Fibroblast of lung (primary cell): ENCODE data around the gene SNAPC5. TPM values are rescaled to one million over a fixed set of nuclear protein-coding genes. Genes with fewer than 3 reads are reported as not detected.
A peak's percentile ranks its signal among the peaks of the same experiment; 100 is the strongest.
"Not testable (repeated sequence)": the region's sequence is repeated elsewhere in the genome, so short reads cannot be mapped to it uniquely, and the experiment has no call there.

Experiments used
- DNase-seq, 2 donors: peaks; one replicate each; pipeline versions ENCODE4 v3.0.0 to v3.0.0-alpha.2; 2010; ENCODE audit warnings: low read depth in 2 of 2
- H2AFZ ChIP-seq: 2 replicates; pipeline ENCODE4 v1.5.1; 2012; ENCODE audit warnings: low read length, control low read depth, inconsistent platforms
- H3K27ac ChIP-seq: 2 replicates; pipeline ENCODE4 v1.5.1; 2011; ENCODE audit warnings: low read length, control low read depth; ENCODE audit not compliant: insufficient read depth
- H3K27me3 ChIP-seq: 2 replicates; pipeline ENCODE4 v1.5.1; 2011; ENCODE audit warnings: mild to moderate bottlenecking, low read length; ENCODE audit not compliant: control insufficient read depth, insufficient read depth
- H3K36me3 ChIP-seq: 2 replicates; pipeline ENCODE4 v1.5.1; 2011; ENCODE audit warnings: low read length; ENCODE audit not compliant: control insufficient read depth, insufficient read depth
- H3K4me1 ChIP-seq: 2 replicates; pipeline ENCODE4 v1.5.1; 2011; ENCODE audit warnings: low read length; ENCODE audit not compliant: control insufficient read depth, insufficient read depth; ENCODE audit errors: extremely low read depth
- H3K4me2 ChIP-seq: 2 replicates; pipeline ENCODE4 v1.5.1; 2011; ENCODE audit warnings: low read length, control low read depth; ENCODE audit not compliant: insufficient read depth; ENCODE audit errors: extremely low read depth
- H3K4me3 ChIP-seq, 4 experiments: fragments of 200-600 bp in 1 of 4; sonication (generic) in 1 of 4; replicated peaks in 1 of 4; 2 replicates each; pipeline ENCODE4 v1.5.1; 2011 to 2016; ENCODE audit warnings: low read length in 4 of 4, low read depth in 3 of 4, mild to moderate bottlenecking in 3 of 4, control low read depth in 2 of 4, inconsistent platforms in 1 of 4, mixed read lengths in 1 of 4; ENCODE audit not compliant: insufficient read depth in 1 of 4; ENCODE audit errors: control extremely low read depth in 1 of 4
- H3K79me2 ChIP-seq: 2 replicates; pipeline ENCODE4 v1.5.1; 2012; ENCODE audit warnings: mild to moderate bottlenecking, low read length, inconsistent platforms; ENCODE audit not compliant: control insufficient read depth, insufficient read depth
- H3K9ac ChIP-seq: 2 replicates; pipeline ENCODE4 v1.5.1; 2011; ENCODE audit warnings: mild to moderate bottlenecking, low read length, control low read depth; ENCODE audit not compliant: insufficient read depth
- H3K9me3 ChIP-seq: 2 replicates; pipeline ENCODE4 v1.5.1; 2012; ENCODE audit warnings: low read depth, low read length; ENCODE audit not compliant: control insufficient read depth, insufficient read depth
- H4K20me1 ChIP-seq: 2 replicates; pipeline ENCODE4 v1.5.1; 2011; ENCODE audit warnings: low read length; ENCODE audit not compliant: control insufficient read depth, insufficient read depth; ENCODE audit errors: extremely low read depth
- CTCF ChIP-seq, 2 donors: IDR thresholded peaks in 1 of 2; conservative IDR thresholded peaks in 1 of 2; 1 replicate in 1 of 2; 2 replicates in 1 of 2; pipeline ENCODE4 v1.5.1; 2011 to 2012; ENCODE audit warnings: low read length in 2 of 2, control low read depth in 1 of 2, inconsistent platforms in 1 of 2, low read depth in 1 of 2, mild to moderate bottlenecking in 1 of 2
- EZH2 ChIP-seq: IDR thresholded peaks from 2 replicates; pipeline ENCODE4 v1.5.1; 2012; ENCODE audit warnings: low read length, control low read depth, mild to moderate bottlenecking; ENCODE audit errors: missing control alignments
- polyA plus RNA-seq, 2 donors: library from polyadenylated mRNA; depleted of rRNA in 1 of 2; stranded (reverse) in 1 of 2; unstranded in 1 of 2; fragments of >200 nt; gene quantifications; 2 replicates each; pipeline ENCODE4 v1.2.1, GENCODE V29; 2011 to 2012; ENCODE audit warnings: missing spikeins in 1 of 2
- total RNA-seq: library from RNA; depleted of rRNA; stranded (reverse); fragments of >200 nt; gene quantifications from 2 replicates; pipeline ENCODE4 v1.2.1, GENCODE V29; 2014

SNAPC5 gene
- total and polyA plus RNA-seq, 2 donors (not counting 1 experiment from before 2014, with no cell fraction given): 28.6 to 40.3 TPM

GRCh38 chr15:66503780-66504562 lies 6.4 kb upstream of the SNAPC5 start:
- Histone ChIP-seq H3K27me3 (no peaks in the 10 kb centered on the region), H4K20me1 (no peaks in the 10 kb centered on the region), H2AFZ (no peak overlapping the region)

GRCh38 chr15:66503041-66503648 lies 5.6 kb upstream of the SNAPC5 start:
- Histone ChIP-seq H3K4me2 (peak overlapping the region; percentile 81), H3K4me3 (peak overlapping the region; percentile 63 to 98 (median 77)), H3K27ac (peak overlapping the region; percentile 90), H3K9ac (peak overlapping the region; percentile 75), H3K36me3 (peaks cover 18% of the 10 kb centered on the region), H3K79me2 (peaks cover 68% of the 10 kb centered on the region)
- not testable (repeated sequence) for H2AFZ ChIP-seq, H4K20me1 ChIP-seq, H3K27me3 ChIP-seq, H3K4me1 ChIP-seq, H3K9me3 ChIP-seq
- DNase-seq: peak; percentile 20 to 53

More at GRCh38 chr15:66503780-66504562, 6.4 kb upstream of the SNAPC5 start:
- H3K9me3 ChIP-seq: no peaks in the 10 kb centered on the region
- H3K9ac ChIP-seq: peak overlapping the region; percentile 75
- TF ChIP-seq CTCF (conservative IDR thresholded peaks at IDR 0.05 in 1 of 2, IDR thresholded peaks at IDR 0.05 in 1 of 2; ENCODE audit: low read depth in 1 of 2, low read length in 2 of 2) (no peak), EZH2 (no peak)
- H3K4me2 ChIP-seq: peak overlapping the region; percentile 81
- H3K4me1 ChIP-seq: no peaks in the 10 kb centered on the region
- H3K4me3 ChIP-seq: peak overlapping the region; percentile 63 to 98 (median 77)
- peaks cover 74% of the 10 kb centered on the region for H3K79me2 ChIP-seq
- peaks cover 17% of the 10 kb centered on the region for H3K36me3 ChIP-seq
- no peak for DNase-seq
- H3K27ac ChIP-seq: peak overlapping the region; percentile 90

- Histone ChIP-seq H3K79me2 (peaks cover 66% of the 10 kb centered on the region), H3K9me3 (no peaks in the 10 kb centered on the region), H3K9ac (no peak overlapping the region), H3K27me3 (no peaks in the 10 kb centered on the region), H3K27ac (peak overlapping the region; percentile 40), H2AFZ (no peak overlapping the region), H3K4me1 (no peaks in the 10 kb centered on the region), H4K20me1 (no peaks in the 10 kb centered on the region), H3K4me2 (peak overlapping the region; percentile 81), H3K4me3 (peak overlapping the region; percentile 63 to 98 (median 77)), H3K36me3 (peaks cover 18% of the 10 kb centered on the region)
- TF ChIP-seq EZH2: no peak
- no peak for TF ChIP-seq CTCF (conservative IDR thresholded peaks at IDR 0.05 in 1 of 2, IDR thresholded peaks at IDR 0.05 in 1 of 2; ENCODE audit: low read depth in 1 of 2, low read length in 2 of 2)
- no peak for DNase-seq
Measured at GRCh38 chr15:66502491-66502890, 4.9 kb upstream of the SNAPC5 start.

- not testable (repeated sequence) for H3K27me3 ChIP-seq, H4K20me1 ChIP-seq, H3K9ac ChIP-seq, H3K27ac ChIP-seq, H3K4me3 ChIP-seq, H2AFZ ChIP-seq, H3K9me3 ChIP-seq, H3K4me2 ChIP-seq, DNase-seq, H3K4me1 ChIP-seq
- H3K36me3 ChIP-seq: peaks cover 18% of the 10 kb centered on the region
- peaks cover 55% of the 10 kb centered on the region for H3K79me2 ChIP-seq
Measured at GRCh38 chr15:66500346-66500745, 2.8 kb upstream of the SNAPC5 start.
